ENCODE measurements around the gene UBC.
"Not testable (repeated sequence)": the region's sequence is repeated elsewhere in the genome, so short reads cannot be mapped to it uniquely, and the experiment has no call there.

Gene UBC

DNA sequence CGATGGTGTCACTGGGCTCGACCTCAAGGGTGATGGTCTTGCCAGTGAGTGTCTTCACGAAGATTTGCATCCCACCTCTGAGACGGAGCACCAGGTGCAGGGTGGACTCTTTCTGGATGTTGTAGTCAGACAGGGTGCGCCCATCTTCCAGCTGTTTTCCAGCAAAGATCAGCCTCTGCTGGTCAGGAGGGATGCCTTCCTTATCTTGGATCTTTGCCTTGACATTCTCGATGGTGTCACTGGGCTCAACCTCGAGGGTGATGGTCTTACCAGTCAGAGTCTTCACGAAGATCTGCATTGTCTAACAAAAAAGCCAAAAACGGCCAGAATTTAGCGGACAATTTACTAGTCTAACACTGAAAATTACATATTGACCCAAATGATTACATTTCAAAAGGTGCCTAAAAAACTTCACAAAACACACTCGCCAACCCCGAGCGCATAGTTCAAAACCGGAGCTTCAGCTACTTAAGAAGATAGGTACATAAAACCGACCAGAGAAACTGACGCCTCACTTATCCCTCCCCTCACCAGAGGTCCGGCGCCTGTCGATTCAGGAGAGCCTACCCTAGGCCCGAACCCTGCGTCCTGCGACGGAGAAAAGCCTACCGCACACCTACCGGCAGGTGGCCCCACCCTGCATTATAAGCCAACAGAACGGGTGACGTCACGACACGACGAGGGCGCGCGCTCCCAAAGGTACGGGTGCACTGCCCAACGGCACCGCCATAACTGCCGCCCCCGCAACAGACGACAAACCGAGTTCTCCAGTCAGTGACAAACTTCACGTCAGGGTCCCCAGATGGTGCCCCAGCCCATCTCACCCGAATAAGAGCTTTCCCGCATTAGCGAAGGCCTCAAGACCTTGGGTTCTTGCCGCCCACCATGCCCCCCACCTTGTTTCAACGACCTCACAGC, 717 bp downstream of the UBC start:
- peak; percentile 86 to 89 for DNase-seq

GRCh38 chr12:124912529-124913287, 1.7 kb downstream of the UBC start:
- DNase-seq, result not testable (repeated sequence)

GRCh38 chr12:124911521-124911920, 2.9 kb downstream of the UBC start:
- not testable (repeated sequence) for DNase-seq

GRCh38 chr12:124910561-124911478, 3.6 kb downstream of the UBC start:
- DNase-seq, result peak in 1 of 2 donors; percentile 20

DNA sequence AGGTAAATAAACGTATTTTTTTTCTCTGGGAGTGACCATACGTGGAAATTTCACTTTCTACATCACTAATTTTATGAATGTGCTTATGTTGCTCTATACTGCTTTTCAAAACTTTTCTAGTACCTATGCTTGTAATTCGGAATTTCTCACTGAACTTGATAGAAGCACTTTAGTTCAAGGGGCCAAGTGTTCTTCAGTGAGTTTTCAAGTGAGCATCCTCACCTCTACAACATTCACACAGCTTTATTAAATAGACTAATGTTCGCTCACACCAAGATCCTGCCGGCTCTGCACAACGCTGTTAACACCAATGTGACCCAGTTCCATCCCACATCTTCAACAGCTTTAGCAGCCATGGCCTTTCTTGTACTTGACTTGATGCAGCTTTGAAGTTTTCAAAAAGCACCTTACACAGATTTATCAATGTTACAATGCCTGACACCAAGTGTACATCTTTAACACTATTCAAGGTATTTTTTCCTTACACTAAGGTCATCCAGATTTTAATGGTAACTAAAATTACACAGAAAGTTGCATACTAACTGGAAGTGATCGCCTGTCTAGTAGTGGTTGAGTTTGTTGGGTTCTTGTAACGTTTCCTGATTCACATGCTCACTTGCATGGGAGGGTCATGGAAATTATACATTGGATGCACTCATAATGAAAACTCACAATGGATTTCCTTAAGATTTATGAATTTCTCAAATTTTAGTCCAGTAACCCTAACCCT, 4.5 kb downstream of the UBC start:
- DNase-seq, result peak in 1 of 2 donors; percentile 22

DNA sequence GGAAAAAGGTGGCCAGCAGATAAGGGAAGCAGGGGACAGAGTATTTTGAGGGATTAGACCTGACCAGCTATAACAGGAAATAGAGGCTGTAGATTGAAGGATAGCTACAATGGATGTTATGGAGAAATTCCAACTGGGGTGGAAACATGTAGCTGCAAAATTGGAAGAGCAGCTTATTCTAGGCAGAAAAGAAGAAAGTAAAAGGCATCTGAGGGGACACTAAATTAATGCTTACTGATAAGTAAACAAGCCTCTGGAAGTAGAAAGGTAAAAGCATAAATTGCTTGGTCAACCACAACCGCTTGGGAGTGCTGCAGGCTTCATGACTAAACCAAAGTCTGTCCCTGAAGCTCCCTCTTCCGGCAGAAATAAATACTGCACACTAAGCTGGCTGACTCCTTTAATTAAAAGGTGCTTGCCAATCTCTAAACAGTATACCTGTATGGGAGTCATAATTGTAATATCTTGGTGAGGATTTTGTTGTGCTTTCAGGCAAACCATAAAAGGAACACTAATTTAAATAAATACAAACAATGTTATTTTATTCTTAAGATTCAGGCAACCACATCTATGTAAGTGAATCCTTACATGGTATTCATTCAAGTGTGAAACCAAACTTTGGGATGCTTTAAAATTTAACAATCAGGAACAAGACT, 7.7 kb downstream of the UBC start:
- DNase-seq, result peak; percentile 81 to 100

GRCh38 chr12:124904306-124905098, 9.9 kb downstream of the UBC start:
- DNase-seq, result peak; percentile 89 to 98

DNA sequence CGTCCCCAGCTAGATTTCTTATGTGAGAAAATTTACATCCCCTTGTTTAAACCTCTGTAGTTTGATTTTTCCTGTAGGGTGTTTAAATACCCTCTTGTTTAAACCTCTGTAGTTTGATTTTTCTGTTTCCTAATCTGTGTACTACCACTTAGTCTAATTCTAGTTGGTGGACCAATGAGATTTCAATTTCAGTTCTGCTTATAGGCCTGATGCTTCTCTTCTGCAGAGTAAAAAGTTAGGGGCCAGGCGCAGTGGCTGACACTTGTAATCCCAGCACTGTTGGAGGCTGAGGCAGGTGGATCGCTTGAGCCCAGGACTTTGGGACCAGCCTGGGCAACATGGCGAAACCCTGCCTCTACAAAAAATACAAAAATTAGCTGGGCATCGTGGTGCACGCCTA, 11.5 kb downstream of the UBC start:
- DNase-seq, result no peak

DNA sequence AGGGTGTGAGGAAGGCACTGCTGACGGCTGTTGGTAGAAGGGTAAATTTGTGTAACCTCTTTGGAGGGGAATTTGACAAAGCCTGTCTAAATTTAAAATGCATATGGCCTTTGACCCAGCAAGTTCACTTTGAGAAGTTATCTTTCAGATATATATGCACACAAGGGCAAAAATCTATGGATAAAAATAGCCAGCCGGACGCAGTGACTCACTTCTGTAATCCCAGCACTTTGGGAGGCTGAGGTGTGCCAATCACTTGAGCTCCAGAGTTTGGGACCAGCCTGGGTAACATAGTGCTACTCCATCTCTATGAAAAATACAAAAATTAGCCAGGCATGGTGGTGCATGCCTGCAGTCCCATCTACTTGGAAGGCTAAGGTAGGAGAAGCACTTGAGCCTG, 13.4 kb downstream of the UBC start:
- no peak for DNase-seq

DNA sequence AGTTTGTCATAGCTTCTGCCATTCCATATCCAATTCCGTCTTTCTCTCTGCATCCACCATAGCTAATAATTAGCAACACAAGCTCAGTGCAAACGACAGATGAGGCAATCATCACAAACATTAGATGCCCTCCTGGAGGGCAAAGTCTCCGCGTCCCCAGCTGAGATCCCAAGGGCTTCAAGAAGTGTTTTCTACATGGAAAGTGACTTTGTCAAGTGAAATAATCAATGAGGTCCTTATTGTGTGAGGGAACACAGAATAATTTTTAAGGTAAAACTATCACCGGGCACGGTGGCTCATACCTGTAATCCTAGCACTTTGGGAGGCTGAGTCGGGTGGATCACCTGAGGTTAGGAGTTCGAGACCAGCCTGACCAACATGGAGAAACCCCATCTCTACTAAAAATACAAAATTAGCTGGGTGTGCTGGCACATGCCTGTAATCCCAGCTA, 14.1 kb downstream of the UBC start:
- not testable (repeated sequence) for DNase-seq

DNA sequence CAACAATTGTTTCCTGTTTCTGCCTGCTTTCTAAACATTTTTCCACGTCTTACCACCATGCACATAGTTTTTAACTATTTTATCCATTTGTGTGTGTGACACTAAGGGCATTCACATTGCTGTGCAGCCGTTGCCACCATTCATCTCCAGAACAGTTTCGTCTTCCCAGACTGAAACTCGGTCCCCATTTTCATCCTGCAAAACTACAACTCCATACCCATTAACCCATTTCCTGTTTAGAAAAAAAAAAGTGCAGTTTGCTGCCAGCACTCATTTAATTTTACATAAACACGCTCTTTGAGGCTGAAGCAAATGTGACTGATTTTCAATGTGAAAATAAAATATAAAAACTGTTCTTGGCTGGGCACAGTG, 15.5 kb downstream of the UBC start:
- no peak for DNase-seq

GRCh38 chr12:124898200-124898922, 16.1 kb downstream of the UBC start:
- peak in 1 of 2 donors; percentile 67 for DNase-seq

GRCh38 chr12:124896461-124896860, 18.0 kb downstream of the UBC start:
- DNase-seq, result no peak

DNA sequence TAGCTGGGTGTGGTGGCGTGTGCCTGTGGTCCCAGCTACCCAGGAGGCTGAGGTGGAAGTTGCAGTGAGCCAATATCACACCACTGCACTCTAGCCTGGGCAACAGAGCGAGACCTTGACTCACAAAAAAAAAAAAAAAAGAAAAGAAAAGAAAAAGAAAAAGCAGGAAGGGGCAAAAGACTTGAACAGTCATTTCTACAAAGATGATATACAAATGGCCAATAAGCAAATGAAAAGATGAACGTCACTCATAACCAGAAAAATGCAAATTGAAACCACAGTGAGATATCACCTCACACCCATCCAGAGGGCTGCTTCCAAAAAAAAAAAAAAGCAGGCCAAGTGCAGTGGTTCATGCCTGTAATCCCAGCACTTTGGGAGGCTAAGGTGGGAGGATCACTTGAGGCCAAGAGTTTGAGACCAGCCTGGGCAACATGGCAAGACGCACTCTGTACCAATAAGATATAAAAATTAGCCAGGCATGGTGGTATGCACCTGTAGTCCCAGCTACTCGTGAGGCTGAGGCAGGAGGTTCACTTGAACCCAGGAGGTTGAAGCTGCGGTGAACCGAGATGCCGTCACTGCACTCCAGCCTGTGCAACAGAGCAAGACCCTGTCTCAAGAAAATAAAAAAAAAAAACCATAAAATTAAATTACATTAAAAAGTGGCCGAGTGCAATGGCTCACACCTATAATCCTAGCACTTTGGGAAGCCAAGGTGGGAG, 20.5 kb downstream of the UBC start:
- DNase-seq, result no peak

- no peak for DNase-seq
These were observed 26.2 kb downstream of the UBC start for GRCh38 chr12:124888260-124888659.

DNA sequence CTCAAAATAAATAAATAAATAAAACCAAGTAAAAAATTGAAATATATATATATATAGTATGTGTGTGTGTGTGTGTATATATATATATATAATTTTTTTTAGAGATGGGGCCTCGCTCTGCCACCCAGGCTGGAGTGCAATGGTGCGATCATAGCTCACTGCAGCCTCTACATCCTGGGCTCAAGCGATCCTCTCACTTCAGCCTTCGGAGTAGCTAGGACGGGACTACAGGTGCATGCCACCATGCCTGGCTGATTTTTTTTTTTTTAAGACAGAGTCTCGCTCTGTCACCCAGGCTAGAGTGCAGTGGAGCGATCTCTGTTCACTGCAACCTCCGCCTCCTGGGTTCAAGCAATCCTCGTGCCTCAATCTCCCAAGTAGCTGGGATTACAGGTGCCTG, 26.7 kb downstream of the UBC start:
- not testable (repeated sequence) for DNase-seq

DNA sequence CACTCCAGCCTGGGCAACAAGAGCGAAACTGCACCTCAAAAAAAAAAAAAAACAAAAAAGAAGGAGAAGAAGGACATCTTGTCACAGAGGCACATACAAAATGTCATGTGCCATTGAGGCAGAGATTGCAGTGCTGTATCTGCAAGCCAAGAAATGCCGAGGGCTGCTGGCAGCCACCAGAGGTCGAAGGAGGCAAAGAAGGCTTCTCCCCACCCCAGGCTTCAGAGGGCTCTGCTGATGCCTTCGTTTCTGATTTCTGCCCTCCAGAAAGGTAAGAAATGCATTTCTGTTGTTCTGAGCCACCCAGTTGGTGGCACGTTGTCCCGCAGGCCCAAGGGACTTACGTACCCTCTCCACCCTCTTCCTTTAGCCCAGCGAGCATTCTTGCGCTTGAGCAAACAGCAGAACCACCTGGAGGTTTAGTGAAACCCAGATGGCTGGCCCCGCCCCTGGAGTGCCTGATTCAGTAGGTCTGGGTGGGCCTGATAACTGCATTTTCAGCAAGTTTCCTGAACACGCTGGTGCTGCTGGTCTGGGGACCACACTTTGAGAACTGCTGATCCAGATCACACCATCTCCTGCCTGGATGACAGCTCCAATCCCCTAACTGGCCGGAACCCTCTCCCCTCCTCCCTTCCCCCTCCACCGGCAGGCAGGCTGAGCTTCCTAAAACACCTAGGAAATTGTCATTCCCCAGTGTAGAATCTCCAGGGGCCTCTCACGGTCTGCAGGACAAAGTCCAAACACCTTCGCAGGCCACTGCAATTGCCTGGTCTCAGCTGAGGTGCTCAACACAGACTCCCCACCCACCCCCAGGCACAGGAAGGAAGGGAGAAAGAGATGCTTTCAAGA, 29.6 kb downstream of the UBC start:
- DNase-seq, result no peak

Data from inflammatory macrophage treated with lipopolysaccharide for 1 hour (primary cell).